Left lobe of liver (tissue), 2 donors: ENCODE measurements around the gene AOC3. TPM values are rescaled to one million over a fixed set of nuclear protein-coding genes. Genes with fewer than 3 reads are reported as not detected.
"Not testable (repeated sequence)": the region's sequence is repeated elsewhere in the genome, so short reads cannot be mapped to it uniquely, and the experiment has no call there.

ENCODE experiments used
- ATAC-seq: fragments of 200-7000 bp; cut with Tn5 transposase; one replicate; pipeline ENCODE4 v1.9.1; 2020; ENCODE audit warnings: mild to moderate bottlenecking, moderate library complexity
- DNase-seq: peaks from one replicate; pipeline ENCODE4 v3.0.0-alpha.2; 2020; ENCODE audit warnings: low spot score
- total RNA-seq: library from RNA; stranded (reverse); gene quantifications from one replicate; pipeline ENCODE4 v1.2.1, GENCODE V29; 2021
- donor health status: DM: no; HTN: no; CAD: no; lungs with moderate emphysema.
- donor health status: DM: no; HTN: yes; CAD: no.

The AOC3 gene
- total RNA-seq, 1 donor from 2014 or later = 8.6 TPM

DNA sequence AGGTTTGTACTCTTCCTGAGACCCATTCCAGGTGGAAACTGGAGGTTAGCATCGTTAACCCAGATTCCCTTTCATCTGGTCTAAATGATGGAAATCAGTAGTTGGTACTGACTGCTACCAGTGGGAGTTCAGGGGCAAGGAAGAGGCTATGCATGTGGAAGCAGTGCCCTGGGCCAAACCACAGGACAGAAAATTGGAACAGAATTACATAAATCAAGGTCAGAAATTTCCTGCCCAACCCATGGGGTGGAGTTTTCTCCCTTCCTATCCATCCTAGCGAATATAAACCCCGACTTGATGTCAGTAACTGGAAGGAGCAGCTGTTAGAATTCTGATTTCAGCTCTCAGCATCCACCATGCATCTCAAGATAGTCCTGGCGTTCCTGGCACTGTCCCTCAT lies 6.7 kb upstream of the AOC3 start, which contains the start of gene AOC2:
Gene AOC2, plus strand, starts transcription at position 310 of the 400 bp plus-strand sequence. Its CDS starts 47 bp downstream, at position 357.
- ATAC-seq (no peak), DNase-seq (no peak)

DNA sequence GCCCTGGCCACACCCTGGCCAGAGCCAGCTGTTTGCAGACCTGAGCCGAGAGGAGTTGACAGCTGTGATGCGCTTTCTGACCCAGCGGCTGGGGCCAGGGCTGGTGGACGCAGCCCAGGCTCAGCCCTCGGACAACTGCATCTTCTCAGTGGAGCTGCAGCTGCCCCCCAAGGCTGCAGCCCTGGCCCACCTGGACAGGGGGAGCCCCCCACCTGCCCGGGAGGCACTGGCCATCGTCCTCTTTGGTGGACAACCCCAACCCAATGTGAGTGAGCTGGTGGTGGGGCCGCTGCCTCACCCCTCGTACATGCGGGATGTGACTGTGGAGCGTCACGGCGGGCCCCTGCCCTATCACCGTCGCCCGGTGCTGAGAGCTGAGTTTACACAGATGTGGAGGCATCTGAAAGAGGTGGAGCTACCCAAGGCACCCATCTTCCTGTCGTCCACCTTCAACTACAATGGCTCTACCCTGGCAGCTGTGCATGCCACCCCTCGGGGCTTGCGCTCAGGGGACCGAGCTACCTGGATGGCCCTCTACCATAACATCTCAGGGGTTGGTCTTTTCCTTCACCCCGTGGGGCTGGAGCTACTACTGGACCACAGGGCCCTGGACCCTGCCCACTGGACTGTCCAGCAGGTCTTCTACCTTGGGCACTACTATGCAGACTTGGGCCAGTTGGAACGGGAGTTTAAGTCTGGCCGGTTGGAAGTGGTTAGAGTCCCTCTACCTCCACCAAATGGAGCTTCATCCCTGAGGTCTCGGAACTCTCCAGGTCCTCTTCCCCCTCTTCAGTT lies 6.0 kb upstream of the AOC3 start:
- DNase-seq = no peak
- ATAC-seq = no peak

DNA sequence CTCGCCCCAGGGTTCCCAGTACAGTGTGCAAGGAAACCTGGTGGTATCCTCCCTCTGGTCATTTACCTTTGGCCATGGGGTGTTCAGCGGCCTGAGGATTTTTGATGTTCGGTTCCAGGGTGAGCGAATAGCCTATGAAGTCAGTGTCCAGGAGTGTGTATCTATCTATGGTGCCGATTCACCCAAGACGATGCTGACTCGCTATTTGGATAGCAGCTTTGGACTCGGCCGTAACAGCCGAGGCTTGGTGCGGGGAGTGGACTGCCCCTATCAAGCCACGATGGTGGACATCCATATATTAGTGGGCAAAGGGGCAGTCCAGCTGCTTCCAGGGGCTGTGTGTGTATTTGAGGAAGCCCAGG lies 5.5 kb upstream of the AOC3 start:
- ATAC-seq = no peak

DNA sequence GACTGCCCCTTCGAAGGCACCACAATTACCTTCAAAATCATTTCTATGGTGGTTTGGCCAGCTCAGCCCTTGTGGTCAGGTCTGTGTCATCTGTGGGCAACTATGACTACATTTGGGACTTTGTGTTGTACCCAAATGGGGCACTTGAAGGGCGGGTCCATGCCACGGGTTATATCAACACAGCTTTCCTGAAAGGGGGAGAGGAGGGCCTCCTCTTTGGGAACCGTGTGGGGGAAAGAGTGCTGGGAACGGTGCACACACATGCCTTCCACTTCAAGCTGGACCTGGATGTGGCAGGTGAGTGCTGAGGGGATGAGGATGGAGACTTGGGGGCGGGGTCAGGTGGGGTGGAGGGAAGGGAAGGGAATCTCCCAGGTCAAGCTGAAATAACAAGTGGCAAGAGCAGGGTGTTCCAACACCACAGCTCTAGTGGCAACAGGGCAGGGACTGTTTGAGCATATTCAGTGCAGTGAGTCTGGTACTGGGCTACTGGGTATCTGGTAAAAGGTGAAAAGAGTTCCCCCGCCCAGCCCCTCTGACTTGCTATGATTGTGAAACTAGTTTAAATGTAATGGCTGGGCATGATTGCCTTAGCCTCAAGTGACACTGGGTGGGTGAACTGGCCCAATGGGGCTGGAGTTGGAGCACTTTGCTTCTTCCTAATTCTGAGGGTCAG lies 4.9 kb upstream of the AOC3 start:
- ATAC-seq (no peak), DNase-seq (no peak)

More for the DNA sequence above, 5.5 kb upstream of the AOC3 start:
- no peak for DNase-seq

DNA sequence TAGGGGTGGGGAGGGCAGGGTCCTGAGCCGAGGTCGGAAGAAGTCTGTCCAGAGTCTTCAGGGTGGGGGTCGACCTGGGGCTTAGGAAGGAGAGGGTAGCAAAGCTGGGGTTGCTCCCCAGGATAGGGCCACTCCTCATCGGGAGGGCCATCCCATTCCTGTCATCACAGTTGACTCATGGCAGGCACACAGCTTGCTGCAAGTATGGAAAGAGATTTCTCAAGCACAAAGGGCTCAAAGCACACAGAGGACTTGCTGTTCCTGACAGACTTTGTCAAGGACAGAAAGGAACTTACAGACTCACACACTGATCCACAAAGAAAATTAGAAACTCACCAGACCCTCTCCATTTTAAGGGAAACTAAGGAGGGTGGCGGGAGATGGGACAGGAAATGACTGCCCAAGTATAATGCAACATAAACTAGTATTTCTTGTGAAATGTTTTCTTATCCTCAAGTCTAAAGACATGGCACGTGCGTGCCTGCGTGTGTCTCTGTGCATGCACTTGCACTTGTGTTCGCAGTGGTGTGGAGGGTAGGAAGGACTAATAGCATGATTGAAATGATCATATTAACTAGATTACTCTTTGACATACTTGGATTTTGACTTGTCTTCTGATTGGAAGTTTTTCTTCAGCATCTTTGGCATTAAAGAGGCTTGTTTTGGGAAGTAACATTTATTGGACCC lies 4.3 kb upstream of the AOC3 start:
- no peak for DNase-seq
- no peak for ATAC-seq

DNA sequence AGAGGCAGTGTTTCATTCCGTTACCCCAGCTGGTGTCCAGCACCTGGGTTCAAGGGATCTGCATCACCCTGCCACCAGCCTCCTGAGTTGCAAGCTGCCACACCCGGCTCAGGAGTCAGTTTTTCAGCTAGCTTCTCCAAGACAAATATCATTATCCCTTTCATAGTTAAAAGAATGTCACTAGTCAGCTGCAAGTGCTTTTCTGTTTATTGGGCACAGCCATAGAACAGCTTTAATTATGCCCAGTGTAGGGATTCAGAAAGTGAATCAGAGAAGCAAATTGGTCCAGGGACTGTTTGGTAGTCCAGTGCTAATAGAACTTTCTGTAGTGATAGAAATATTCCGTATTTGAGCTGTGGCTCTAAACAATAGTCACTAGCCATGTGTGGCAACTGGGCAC lies 2.9 kb upstream of the AOC3 start:
- no peak for ATAC-seq
- no peak for DNase-seq

DNA sequence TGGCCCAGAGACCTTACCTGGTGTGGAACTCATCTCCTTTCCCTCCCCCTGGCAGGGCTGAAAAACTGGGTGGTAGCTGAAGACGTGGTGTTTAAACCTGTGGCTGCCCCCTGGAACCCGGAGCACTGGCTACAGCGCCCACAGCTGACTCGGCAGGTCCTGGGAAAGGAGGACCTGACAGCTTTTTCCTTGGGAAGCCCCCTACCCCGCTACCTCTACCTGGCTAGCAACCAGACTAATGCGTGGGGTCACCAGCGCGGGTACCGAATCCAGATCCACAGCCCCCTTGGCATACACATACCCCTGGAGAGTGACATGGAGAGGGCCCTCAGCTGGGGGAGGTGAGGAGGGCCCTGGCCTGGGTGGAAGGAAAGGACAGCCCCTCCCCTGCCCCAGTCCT lies 2.0 kb upstream of the AOC3 start:
- ATAC-seq = no peak
- DNase-seq = no peak

DNA sequence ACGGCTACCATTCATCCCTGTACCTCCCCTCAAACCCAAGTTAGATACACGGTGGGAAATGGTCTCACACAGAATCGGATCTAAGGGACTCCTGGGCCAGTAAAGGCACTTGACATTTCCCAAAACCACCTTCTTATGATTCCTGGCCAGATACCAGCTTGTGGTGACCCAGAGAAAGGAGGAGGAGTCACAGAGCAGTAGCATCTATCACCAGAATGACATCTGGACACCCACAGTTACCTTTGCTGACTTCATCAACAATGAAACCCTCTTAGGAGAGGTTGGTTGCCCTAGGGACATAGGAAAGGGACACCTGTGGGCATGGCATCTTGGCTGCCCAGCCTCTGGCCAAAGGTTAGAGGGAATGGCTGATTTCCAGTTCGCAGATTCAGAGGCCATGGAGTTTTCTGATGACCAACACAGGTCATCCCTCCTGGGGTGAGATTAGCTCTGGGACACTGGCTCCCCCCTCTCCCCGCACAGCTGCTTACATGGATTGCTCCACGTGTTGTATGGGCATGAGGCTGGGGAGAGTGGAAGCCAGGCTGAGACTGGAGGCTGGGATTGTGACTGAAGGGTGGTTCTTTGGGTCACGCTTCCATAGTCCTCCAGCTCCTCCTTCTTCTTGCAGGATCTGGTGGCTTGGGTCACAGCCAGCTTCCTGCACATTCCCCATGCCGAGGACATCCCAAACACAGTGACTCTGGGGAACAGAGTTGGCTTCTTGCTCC lies 1.4 kb upstream of the AOC3 start:
- ATAC-seq (peak; percentile 87), DNase-seq (peak; percentile 89)

DNA sequence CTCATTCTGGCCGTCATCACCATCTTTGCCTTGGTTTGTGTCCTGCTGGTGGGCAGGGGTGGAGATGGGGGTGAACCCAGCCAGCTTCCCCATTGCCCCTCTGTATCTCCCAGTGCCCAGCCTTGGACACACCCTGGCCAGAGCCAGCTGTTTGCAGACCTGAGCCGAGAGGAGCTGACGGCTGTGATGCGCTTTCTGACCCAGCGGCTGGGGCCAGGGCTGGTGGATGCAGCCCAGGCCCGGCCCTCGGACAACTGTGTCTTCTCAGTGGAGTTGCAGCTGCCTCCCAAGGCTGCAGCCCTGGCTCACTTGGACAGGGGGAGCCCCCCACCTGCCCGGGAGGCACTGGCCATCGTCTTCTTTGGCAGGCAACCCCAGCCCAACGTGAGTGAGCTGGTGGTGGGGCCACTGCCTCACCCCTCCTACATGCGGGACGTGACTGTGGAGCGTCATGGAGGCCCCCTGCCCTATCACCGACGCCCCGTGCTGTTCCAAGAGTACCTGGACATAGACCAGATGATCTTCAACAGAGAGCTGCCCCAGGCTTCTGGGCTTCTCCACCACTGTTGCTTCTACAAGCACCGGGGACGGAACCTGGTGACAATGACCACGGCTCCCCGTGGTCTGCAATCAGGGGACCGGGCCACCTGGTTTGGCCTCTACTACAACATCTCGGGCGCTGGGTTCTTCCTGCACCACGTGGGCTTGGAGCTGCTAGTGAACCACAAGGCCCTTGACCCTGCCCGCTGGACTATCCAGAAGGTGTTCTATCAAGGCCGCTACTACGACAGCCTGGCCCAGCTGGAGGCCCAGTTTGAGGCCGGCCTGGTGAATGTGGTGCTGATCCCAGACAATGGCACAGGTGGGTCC lies 607 bp downstream of the AOC3 start:
- not testable (repeated sequence) for DNase-seq, ATAC-seq

DNA sequence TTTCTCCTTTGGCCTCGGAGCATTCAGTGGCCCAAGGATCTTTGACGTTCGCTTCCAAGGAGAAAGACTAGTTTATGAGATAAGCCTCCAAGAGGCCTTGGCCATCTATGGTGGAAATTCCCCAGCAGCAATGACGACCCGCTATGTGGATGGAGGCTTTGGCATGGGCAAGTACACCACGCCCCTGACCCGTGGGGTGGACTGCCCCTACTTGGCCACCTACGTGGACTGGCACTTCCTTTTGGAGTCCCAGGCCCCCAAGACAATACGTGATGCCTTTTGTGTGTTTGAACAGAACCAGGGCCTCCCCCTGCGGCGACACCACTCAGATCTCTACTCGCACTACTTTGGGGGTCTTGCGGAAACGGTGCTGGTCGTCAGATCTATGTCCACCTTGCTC lies 1.4 kb downstream of the AOC3 start:
- DNase-seq (no peak), ATAC-seq (no peak)

DNA sequence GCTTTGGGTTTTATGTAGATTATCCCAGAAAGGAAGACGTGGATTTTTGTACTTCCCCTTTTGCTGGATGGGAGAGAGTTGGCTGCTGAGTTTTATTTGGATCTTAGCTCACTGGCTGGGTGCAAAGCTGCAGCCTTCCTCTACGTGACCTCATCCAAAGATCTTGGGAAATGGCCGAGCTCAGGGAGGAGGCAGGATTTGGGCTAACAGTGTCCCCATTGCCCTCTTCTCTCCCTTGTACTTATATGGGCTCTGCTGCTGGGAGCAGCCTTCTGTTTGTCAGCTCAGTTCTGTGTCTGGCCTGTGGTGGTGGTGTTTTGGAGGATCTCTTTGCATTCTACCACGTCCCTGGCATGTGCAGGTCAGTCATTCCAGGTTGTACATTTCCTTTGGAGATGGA lies 2.0 kb downstream of the AOC3 start:
- DNase-seq (no peak), ATAC-seq (no peak)

DNA sequence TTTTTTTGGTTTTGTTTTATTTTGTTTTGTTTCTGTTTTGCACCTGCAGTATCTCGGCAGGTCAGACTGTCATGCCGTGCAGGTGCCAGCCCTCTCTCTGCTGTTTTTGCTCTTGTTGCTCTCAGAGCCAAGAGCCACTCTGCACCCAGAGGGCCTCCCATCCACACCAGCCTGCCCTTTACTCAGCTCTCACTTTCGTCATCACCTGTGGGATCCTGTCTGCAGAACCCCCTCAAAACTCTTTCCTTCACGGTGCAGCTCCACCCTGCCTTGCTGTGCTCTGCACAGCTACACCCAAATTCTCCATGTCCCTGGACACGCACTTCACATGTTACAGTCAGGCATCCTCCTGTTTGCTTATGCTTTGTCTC lies 2.6 kb downstream of the AOC3 start:
- ATAC-seq (no peak), DNase-seq (no peak)

DNA sequence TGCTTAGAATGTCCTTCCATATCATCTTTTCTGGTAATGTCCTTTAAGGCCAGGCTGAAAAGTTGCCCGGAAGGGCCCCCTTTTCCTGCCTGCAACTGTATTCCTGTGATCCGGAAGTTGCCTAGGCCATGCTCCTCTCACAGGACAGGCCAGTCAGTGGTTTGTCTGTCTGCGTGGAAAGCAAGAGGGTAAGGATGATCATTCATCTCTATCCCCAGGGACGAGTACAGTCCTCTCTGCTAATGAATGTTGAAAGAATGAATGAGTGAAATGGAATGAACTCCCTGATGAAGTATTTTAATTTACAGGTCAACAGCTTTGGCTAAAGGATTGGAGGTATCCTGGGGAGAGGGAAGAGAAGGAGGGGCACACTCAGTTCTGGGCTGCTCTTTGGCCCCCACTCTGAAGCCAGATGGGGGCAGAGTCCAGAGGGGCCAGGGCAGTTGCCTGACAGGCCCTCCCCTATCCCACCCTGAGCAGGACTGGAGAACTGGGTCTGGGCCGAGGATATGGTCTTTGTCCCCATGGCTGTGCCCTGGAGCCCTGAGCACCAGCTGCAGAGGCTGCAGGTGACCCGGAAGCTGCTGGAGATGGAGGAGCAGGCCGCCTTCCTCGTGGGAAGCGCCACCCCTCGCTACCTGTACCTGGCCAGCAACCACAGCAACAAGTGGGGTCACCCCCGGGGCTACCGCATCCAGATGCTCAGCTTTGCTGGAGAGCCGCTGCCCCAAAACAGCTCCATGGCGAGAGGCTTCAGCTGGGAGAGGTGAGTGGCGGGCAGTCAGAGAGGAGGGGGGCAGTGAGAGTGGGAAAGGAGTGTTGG lies 3.2 kb downstream of the AOC3 start:
- ATAC-seq = no peak
- DNase-seq = no peak

DNA sequence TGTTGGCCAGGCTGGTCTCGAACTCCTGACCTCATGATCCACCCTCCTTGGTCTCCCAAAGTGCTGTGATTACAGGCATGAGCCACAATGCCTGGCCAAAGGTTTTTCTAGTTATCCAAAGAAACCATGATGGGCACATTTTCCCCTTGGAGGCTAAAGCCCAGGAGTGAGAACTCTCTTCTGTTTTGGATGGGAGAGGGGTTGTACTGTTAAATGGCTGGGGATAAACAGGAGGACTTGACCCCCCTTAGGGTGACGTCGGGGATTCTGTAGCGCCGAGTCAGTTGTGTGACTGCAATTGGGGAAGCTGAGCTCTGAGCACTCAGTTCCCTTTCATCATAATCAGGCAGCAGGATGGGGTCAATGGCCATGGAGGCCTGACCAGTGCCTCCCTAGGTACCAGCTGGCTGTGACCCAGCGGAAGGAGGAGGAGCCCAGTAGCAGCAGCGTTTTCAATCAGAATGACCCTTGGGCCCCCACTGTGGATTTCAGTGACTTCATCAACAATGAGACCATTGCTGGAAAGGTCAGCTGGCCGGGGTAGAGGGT lies 4.1 kb downstream of the AOC3 start:
- peak; percentile 76 for DNase-seq
- ATAC-seq = peak; percentile 91

DNA sequence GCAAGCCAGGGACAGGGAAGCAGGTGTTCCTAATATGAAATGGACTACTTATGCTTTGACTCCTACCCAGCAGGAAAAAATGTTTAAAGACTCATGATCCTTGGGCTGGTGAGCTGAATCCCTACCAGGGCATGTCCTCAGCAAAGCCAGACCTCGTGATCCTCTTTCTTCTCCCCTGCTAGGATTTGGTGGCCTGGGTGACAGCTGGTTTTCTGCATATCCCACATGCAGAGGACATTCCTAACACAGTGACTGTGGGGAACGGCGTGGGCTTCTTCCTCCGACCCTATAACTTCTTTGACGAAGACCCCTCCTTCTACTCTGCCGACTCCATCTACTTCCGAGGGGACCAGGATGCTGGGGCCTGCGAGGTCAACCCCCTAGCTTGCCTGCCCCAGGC lies 5.1 kb downstream of the AOC3 start:
- not testable (repeated sequence) for DNase-seq, ATAC-seq

DNA sequence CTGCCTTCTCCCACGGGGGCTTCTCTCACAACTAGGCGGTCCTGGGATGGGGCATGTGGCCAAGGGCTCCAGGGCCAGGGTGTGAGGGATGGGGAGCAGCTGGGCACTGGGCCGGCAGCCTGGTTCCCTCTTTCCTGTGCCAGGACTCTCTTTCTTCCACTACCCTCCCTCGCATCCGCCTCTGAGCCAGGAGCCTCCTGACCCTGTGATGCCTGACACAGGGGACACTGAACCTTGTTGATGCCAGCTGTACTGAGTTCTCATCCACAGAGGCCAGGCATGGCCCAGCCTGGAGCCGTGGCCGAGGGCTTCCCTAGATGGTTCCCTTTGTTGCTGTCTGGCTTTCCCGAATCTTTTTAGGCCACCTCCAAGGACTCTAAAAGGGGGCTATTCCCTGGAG lies 5.5 kb downstream of the AOC3 start:
- ATAC-seq, DNase-seq: not testable (repeated sequence)

DNA sequence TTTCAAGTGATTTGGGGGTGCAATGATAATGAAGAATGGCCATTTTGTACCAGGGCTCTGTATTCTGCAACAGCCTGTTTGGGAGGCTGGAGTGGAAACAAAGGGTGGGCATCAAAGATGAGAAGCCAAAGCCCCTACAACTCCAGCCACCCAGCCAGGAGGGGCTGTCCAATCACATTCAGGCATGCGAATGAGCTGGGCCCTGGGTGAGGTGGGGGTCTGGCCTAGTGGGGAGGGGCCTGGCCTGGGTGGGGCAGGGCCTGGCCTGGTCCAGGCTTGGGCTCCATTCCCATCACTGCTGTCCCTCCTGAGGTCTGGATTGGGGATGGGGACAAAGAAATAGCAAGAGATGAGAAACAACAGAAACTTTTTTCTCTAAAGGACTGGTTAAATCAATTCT lies 6.4 kb downstream of the AOC3 start:
- ATAC-seq (no peak), DNase-seq (no peak)

DNA sequence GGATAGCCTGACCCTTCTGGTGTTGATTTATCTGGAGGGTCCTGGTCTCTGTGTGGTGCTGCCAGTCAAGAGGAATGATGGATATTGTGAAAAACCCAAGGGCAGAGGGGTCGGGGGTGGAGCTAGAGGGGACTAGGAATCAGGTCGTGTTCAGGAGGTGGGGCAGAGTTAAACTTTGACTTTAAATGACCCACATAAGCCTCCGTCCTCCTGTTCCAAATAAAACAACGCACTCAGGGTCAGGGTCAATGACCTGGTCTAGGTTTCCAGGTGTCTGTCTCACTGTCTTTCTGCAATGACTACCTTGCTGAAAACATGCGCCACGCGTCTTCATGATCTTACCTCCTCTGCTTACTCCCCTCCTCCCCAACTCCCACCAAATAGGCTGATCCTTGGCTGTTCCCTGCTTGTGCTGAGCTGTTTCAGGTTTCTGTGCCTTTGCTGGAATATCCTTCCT lies 14.7 kb downstream of the AOC3 start:
- ATAC-seq (peak; percentile 65), DNase-seq (peak; percentile 91)

DNA sequence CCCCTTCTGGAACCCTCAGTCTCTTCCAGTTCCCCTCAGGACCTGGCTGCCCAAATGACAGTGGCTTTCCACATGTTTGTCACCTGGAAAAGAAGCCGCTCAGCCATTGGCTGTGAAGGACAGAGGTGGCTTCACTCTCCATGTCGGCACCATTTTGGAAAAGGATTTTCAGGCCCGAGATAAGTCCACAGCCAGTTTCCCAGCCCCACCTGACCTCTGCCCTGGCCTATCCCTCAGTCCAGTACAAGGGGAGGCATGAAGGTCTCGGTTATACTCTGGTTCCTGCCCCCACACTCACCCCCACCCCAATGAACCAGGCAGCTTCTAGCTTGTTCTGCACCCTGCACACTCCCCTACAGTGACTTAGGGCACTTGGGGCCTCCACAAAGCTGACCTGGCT lies 15.2 kb downstream of the AOC3 start:
- peak; percentile 19 for ATAC-seq

More for the DNA sequence above, 15.2 kb downstream of the AOC3 start:
- DNase-seq = no peak
